OCI-LY7 (cell line): ENCODE measurements around the gene RPS29. TPM values are rescaled to one million over a fixed set of nuclear protein-coding genes. Genes with fewer than 3 reads are reported as not detected.

Source experiments
- BruUV-seq: library from RNA; stranded (reverse); fragments of 400-500 nt; replicated peaks from 2 replicates; lab custom pipeline; 2021; lab: Mats Ljungman, UMichigan
- CTCF ChIA-PET: fragments of 300-600 bp; sonication (Branson Sonifier 250); formaldehyde crosslinking; loops from one replicate; lab custom pipeline; 2022; ENCODE audit warnings: antibody characterized with exemption; ENCODE audit not compliant: unreplicated experiment; lab: Charles Lee
- POLR2A ChIA-PET: fragments of 300-600 bp; sonication (Branson Sonifier 250); formaldehyde crosslinking; loops from one replicate; lab custom pipeline; 2022; ENCODE audit warnings: antibody characterized with exemption; lab: Charles Lee
- DNase-seq: peaks from one replicate; pipeline ENCODE4 v3.0.0-alpha.2; 2015; ENCODE audit warnings: low spot score
- H2AFZ ChIP-seq: fragments of 200-600 bp; sonication (generic), shearing (Covaris generic); 2 replicates; pipeline ENCODE4 v1.6.1; 2014; ENCODE audit warnings: mild to moderate bottlenecking, antibody characterized with exemption, low read length, moderate library complexity
- H3K27ac ChIP-seq: fragments of 200-600 bp; sonication (generic); 2 replicates; pipeline ENCODE4 v1.5.1; 2014; ENCODE audit warnings: mixed run types, low read depth, mild to moderate bottlenecking, moderate library complexity, low read length, inconsistent platforms; ENCODE audit not compliant: poor library complexity, severe bottlenecking
- H3K36me3 ChIP-seq: fragments of 200-600 bp; sonication (generic); 2 replicates; pipeline ENCODE4 v1.6.1; 2014; ENCODE audit warnings: mild to moderate bottlenecking, antibody characterized with exemption, low read length, moderate library complexity, mixed read lengths; ENCODE audit not compliant: insufficient read depth
- H3K4me1 ChIP-seq: fragments of 200-600 bp; sonication (generic); 2 replicates; pipeline ENCODE4 v1.5.1; 2014; ENCODE audit warnings: mild to moderate bottlenecking, low read length; ENCODE audit not compliant: insufficient read depth, poor library complexity, severe bottlenecking
- H3K4me2 ChIP-seq: fragments of 200-600 bp; sonication (generic); 2 replicates; pipeline ENCODE4 v1.6.1; 2014; ENCODE audit warnings: mild to moderate bottlenecking, low read length
- H3K4me3 ChIP-seq: fragments of 200-600 bp; sonication (generic); 2 replicates; pipeline ENCODE4 v1.5.1; 2014; ENCODE audit warnings: mild to moderate bottlenecking, low read depth, low read length; ENCODE audit not compliant: poor library complexity, severe bottlenecking
- H3K79me2 ChIP-seq: fragments of 200-600 bp; sonication (generic); 2 replicates; pipeline ENCODE4 v1.6.1; 2016; ENCODE audit warnings: low read depth, mild to moderate bottlenecking, low read length, moderate library complexity, mixed read lengths; ENCODE audit not compliant: insufficient read depth
- H3K9me2 ChIP-seq: fragments of 200-600 bp; sonication (generic); 2 replicates; pipeline ENCODE4 v1.6.1; 2016; ENCODE audit warnings: mild to moderate bottlenecking, low read length, mixed read lengths; ENCODE audit not compliant: insufficient read depth
- H3K9me3 ChIP-seq: fragments of 200-600 bp; sonication (generic); 2 replicates; pipeline ENCODE4 v1.6.1; 2014; ENCODE audit warnings: mild to moderate bottlenecking, mixed run types, low read length, mixed read lengths
- H4K20me1 ChIP-seq: fragments of 200-600 bp; sonication (generic); 2 replicates; pipeline ENCODE4 v1.6.1; 2014; ENCODE audit warnings: mild to moderate bottlenecking, antibody characterized with exemption, low read length, moderate library complexity, mixed read lengths; ENCODE audit not compliant: insufficient read depth
- EZH2phosphoT487 ChIP-seq: fragments of 200-600 bp; sonication (generic); IDR thresholded peaks from 2 replicates; pipeline ENCODE4 v1.6.1; 2018; ENCODE audit warnings: low read depth, borderline replicate concordance, mild to moderate bottlenecking, mixed run types, antibody characterized with exemption, low read length, moderate library complexity, mixed read lengths
- intact Hi-C: fragments of 100-400 bp; cut with micrococcal nuclease; formaldehyde crosslinking; loops from one replicate; pipeline ENCODE4 v1.10.0; 2022; ENCODE audit not compliant: unreplicated experiment
- total RNA-seq, 2 experiments: library from RNA; depleted of rRNA in 1 of 2; stranded (reverse); fragments of >200 nt in 1 of 2; shearing (Covaris generic) in 1 of 2; gene quantifications; 2 replicates each; pipeline ENCODE4 v1.2.3, GENCODE V29; 2014 to 2022
- TF ChIP-seq, protein P1 (sequence below): fragments of 200-600 bp; sonication (generic); conservative IDR thresholded peaks from 2 replicates; pipeline ENCODE4 v1.5.1; 2014; ENCODE audit warnings: mild to moderate bottlenecking, antibody characterized with exemption, low read length, moderate library complexity, mixed read lengths

Gene RPS29
- total RNA-seq, 2 experiments from 2014 or later: 2,518 to 6,504 TPM

DNA sequence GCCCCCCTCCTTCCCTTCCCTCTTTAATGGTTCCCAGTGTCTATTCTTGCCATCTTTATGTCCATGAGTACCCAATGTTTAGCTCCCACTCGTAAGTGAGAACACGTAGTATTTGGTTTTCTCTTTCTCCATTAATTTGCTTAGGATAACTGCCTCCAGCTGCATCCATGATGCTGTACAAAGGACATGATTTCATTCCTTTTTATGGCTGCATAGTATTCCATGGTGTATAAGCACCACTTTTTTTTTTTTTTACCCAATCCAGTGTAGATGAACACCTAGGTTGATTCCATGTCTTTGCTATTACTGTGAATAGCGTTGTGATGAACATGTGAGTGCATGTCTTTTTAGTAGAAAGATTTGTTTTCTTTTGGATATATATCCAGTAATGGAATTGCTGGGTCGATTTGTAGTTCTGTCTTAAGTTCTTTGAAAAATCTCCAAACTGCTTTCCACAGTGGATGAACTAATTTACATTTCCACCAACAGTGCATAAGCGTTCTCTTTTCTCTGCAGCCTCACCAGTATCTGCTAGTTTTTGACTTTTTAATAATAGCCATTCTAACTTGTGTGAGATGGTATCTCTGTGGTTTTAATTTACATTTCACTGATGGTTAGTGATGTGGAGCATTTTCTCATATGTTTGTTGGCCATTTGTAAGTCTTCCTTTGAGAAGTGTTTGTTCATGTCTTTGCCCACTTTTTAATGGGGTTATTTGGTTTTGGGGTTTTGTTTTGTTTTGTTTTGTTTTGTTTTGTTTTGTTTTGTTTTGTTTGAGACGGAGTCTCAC lies 26.0 kb downstream of the RPS29 start:
- Histone ChIP-seq H3K4me2 (no peak overlapping the region), H3K9me2 (no peaks in the 10 kb centered on the region), H2AFZ (no peak overlapping the region), H4K20me1 (no peaks in the 10 kb centered on the region), H3K4me1 (peaks cover 5% of the 10 kb centered on the region), H3K79me2 (no peaks in the 10 kb centered on the region), H3K4me3 (no peak overlapping the region), H3K36me3 (no peaks in the 10 kb centered on the region), H3K9me3 (no peaks in the 10 kb centered on the region), H3K27ac (no peak overlapping the region)
- no TSS peak for BruUV-seq
- intact Hi-C loops: no loop called here
- DNase-seq: no peak
- ChIA-PET CTCF (no interaction called here), POLR2A (no interaction called here)
- TF ChIP-seq EZH2phosphoT487: no peak
- TF ChIP-seq, protein P1, sequence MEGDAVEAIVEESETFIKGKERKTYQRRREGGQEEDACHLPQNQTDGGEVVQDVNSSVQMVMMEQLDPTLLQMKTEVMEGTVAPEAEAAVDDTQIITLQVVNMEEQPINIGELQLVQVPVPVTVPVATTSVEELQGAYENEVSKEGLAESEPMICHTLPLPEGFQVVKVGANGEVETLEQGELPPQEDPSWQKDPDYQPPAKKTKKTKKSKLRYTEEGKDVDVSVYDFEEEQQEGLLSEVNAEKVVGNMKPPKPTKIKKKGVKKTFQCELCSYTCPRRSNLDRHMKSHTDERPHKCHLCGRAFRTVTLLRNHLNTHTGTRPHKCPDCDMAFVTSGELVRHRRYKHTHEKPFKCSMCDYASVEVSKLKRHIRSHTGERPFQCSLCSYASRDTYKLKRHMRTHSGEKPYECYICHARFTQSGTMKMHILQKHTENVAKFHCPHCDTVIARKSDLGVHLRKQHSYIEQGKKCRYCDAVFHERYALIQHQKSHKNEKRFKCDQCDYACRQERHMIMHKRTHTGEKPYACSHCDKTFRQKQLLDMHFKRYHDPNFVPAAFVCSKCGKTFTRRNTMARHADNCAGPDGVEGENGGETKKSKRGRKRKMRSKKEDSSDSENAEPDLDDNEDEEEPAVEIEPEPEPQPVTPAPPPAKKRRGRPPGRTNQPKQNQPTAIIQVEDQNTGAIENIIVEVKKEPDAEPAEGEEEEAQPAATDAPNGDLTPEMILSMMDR: no peak

DNA sequence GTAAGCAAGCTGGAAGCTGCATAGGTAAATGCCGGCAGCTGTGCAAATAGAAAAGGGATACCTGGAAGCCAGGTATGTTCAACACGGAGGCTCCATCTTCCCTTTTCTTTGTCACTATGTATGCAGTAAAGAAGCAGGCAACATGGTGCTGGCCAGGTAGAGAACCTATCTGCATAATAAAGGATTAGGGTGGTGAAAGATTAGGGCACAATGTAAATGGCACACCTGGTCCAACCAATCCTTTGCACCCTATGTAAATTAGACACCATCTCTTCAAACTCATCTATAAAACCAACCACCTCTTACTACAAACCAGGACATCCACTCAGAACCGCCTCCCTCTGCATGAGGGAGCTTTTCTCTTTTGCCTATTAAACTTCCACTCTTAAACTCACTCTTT lies 32.3 kb downstream of the RPS29 start:
- Histone ChIP-seq H3K4me3 (no peak overlapping the region), H3K9me3 (no peaks in the 10 kb centered on the region), H3K9me2 (no peaks in the 10 kb centered on the region), H3K4me2 (no peak overlapping the region), H4K20me1 (no peaks in the 10 kb centered on the region), H3K79me2 (no peaks in the 10 kb centered on the region), H3K36me3 (no peaks in the 10 kb centered on the region), H3K4me1 (peaks cover 5% of the 10 kb centered on the region), H2AFZ (no peak overlapping the region), H3K27ac (no peak overlapping the region)
- BruUV-seq: no TSS peak
- DNase-seq: no peak
- intact Hi-C loops: no loop called here
- CTCF ChIA-PET: no interaction called here
- POLR2A ChIA-PET: interaction anchor here (1.3 kb wide), 1 partner anchor 27 kb away, joined by 3 read pairs; no protein-coding TSS in a partner anchor
- TF ChIP-seq EZH2phosphoT487: no peak
- TF ChIP-seq, protein P1: no peak

DNA sequence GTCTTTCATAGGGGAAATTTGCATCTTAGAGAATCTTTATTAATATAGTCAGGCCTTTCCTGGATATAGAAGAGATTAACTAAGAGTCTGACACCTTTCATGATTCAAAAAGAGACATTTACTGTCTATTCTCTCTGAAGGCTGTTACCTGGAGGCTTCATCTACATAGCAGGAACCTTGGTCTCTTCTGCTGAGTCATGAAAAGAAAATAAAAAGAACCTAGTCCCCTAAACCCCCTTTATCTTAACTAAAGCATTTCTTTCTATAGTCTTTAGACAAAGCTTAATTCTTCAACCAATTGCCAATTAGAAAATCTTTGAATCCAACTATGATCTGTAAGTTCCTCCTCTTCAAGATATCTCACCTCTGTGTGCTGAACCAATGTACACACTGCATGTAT lies 33.1 kb downstream of the RPS29 start:
- BruUV-seq: no TSS peak
- H3K4me3 ChIP-seq: no peak overlapping the region
- peaks cover 5% of the 10 kb centered on the region for H3K4me1 ChIP-seq
- no peak for TF ChIP-seq EZH2phosphoT487
- TF ChIP-seq, protein P1: no peak
- no peaks in the 10 kb centered on the region for H3K9me3 ChIP-seq
- no peak for DNase-seq
- H3K9me2 ChIP-seq: no peaks in the 10 kb centered on the region
- no peaks in the 10 kb centered on the region for H4K20me1 ChIP-seq
- H2AFZ ChIP-seq: no peak overlapping the region
- CTCF ChIA-PET: no interaction called here
- H3K4me2 ChIP-seq: no peak overlapping the region
- H3K79me2 ChIP-seq: no peaks in the 10 kb centered on the region
- no peaks in the 10 kb centered on the region for H3K36me3 ChIP-seq
- POLR2A ChIA-PET: interaction anchor here (0.7 to 1.3 kb wide), 3 partner anchors 26 to 576 kb away, joined by 3 to 5 read pairs (median 5); no protein-coding TSS in a partner anchor
- no peak overlapping the region for H3K27ac ChIP-seq
- intact Hi-C loops: no loop called here
